HFF-Myc (cell line): ENCODE results near the gene VIT.

Experiments
- DNase-seq: peaks from one replicate; pipeline ENCODE4 v3.0.0-alpha.2; 2011; ENCODE audit warnings: low read depth; ENCODE audit errors: extremely low read depth
- H3K4me3 ChIP-seq: replicated peaks from 2 replicates; pipeline ENCODE4 v1.5.1; 2011; ENCODE audit warnings: low read depth, mild to moderate bottlenecking, control low read depth, low read length
- CTCF ChIP-seq: IDR thresholded peaks from 2 replicates; pipeline ENCODE4 v1.5.1; 2012; ENCODE audit warnings: mild to moderate bottlenecking, low read depth, low read length, control low read depth; ENCODE audit errors: missing control alignments

Gene VIT

GRCh38 chr2:36797324-36798070, 101.0 kb downstream of the VIT start:
- TF ChIP-seq CTCF = no peak
- no peak overlapping the region for H3K4me3 ChIP-seq
- DNase-seq = no peak

- H3K4me3 ChIP-seq = no peak overlapping the region
- DNase-seq = no peak
- TF ChIP-seq CTCF = no peak
These were observed 102.2 kb downstream of the VIT start for GRCh38 chr2:36798724-36799123.

GRCh38 chr2:36800381-36800780, 103.9 kb downstream of the VIT start:
- TF ChIP-seq CTCF = no peak
- DNase-seq = no peak
- no peak overlapping the region for H3K4me3 ChIP-seq

GRCh38 chr2:36801088-36801487, 104.6 kb downstream of the VIT start:
- TF ChIP-seq CTCF = no peak
- H3K4me3 ChIP-seq = no peak overlapping the region
- no peak for DNase-seq

GRCh38 chr2:36802952-36803351, 106.4 kb downstream of the VIT start:
- no peak for TF ChIP-seq CTCF
- DNase-seq = no peak
- H3K4me3 ChIP-seq = no peak overlapping the region

DNA sequence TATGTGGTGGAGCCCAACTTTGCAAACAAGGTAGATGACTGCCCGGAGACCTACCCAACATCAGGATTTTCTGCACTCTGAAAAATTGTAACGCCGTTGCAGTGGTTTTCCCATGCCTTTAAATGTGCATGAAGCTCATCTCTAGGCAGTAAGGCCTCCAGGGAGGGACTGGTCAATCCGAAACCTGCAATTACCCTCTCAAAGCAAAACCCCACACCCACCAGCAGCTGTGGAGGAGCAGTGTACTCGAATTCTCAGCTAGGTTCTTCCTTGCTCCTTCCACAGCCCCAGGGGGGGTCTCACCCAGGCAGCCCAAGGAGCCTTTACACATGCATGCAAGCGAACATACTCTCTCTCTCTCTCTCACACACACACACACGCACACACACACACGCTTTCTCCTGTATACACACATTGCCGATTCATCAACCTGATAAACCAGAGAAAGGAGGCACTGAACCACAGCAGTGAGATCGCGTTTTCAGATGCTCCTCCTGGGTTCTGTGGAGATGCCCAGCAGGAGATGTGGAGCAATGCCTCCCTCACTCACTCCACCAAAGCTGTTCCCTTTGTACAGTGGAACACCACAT, 109.2 kb downstream of the VIT start:
- no peak overlapping the region for H3K4me3 ChIP-seq
- TF ChIP-seq CTCF = no peak
- no peak for DNase-seq
